ENCODE measurements around the gene BIK.
A peak's percentile ranks its signal among the peaks of the same experiment; 100 is the strongest.

The BIK gene

DNA sequence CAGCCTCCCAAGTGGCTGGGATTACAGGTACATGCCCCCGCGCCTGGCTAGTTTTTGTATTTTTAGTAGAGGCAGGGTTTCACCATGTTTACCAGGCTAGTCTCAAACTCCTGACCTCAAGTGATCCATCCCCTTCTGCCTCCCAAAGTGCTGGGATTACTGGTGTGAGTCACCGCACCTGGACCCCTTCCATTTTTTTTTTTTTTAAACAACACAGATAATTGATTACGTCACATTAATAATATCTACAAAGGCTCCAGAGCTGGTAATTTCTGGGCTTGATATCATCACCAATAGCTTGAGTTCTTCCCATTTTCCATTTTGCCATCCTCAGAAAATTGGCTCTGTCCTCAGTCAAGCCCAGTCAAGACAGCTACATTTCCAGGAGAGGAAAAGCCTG lies 28.6 kb upstream of the BIK start:
- no peak for DNase-seq (ENCODE audit: low spot score)
- TF ChIP-seq CTCF (IDR thresholded peaks at IDR 0.05; ENCODE audit: extremely low read depth, missing control alignments) = no peak

GRCh38 chr22:43085658-43086606 lies 24.6 kb upstream of the BIK start:
- peak; percentile 61 for DNase-seq (ENCODE audit: low spot score)
- no peak for TF ChIP-seq CTCF (IDR thresholded peaks at IDR 0.05; ENCODE audit: extremely low read depth, missing control alignments)

- TF ChIP-seq CTCF (IDR thresholded peaks at IDR 0.05; ENCODE audit: extremely low read depth, missing control alignments) = no peak
- DNase-seq (ENCODE audit: low spot score) = no peak
Observed at GRCh38 chr22:43088627-43088983, 21.9 kb upstream of the BIK start.

GRCh38 chr22:43088984-43089717 lies 21.4 kb upstream of the BIK start, which contains the start of gene TTLL1:
Gene TTLL1 (minus strand): TSS chr22:43089391. CDS start chr22:43075586, 13,805 bp downstream.
- DNase-seq (ENCODE audit: low spot score) = peak; percentile 97

GRCh38 chr22:43090130-43090789 lies 20.3 kb upstream of the BIK start:
- TF ChIP-seq CTCF (IDR thresholded peaks at IDR 0.05; ENCODE audit: extremely low read depth, missing control alignments) = no peak

More at GRCh38 chr22:43088984-43089717, 21.4 kb upstream of the BIK start, which contains the start of gene TTLL1:
- no peak for TF ChIP-seq CTCF (IDR thresholded peaks at IDR 0.05; ENCODE audit: extremely low read depth, missing control alignments)

DNA sequence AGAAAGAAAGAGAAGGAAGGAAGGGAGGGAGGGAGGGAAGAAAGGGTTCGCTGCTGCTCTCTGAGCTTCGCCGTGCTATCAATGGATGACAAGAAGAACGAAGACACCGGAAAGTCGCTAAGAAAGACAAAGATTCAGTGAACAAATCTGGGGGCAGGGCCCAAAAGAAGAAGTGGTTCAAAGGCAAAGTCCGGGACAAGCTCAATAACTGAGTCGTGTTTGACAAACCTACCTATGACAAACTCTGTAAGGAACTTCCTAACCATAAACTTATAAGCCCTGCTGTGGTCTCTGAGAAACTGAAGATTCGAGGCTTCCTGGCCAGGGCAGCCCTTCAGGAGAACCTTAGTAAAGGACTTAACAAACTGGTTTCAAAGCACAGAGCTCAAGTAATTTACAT lies 18.5 kb upstream of the BIK start:
- no peak for TF ChIP-seq CTCF (IDR thresholded peaks at IDR 0.05; ENCODE audit: extremely low read depth, missing control alignments)
- no peak for DNase-seq (ENCODE audit: low spot score)

More at GRCh38 chr22:43090130-43090789, 20.3 kb upstream of the BIK start:
- DNase-seq (ENCODE audit: low spot score) = peak; percentile 86
